ENCODE measurements around the gene FBXW8.

GRCh38 chr12:116910645-116911451 is at the start of gene FBXW8:
- TF ChIP-seq FOSL2 (IDR thresholded peaks at IDR 0.05): no peak
- TF ChIP-seq FOSL2 (CRISPR knock-in tag; IDR thresholded peaks at IDR 0.05): 0 out of 2 replicates have a peak, but pooled peaks have one; percentile 30
- no peak for TF ChIP-seq RAD21 (conservative IDR thresholded peaks at IDR 0.05 in 1 of 2, IDR thresholded peaks at IDR 0.05 in 1 of 2)
- peak; percentile 81 for TF ChIP-seq POLR2A (IDR thresholded peaks at IDR 0.05; ENCODE audit: low read length)
- peak; percentile 68; the same call in 1 of the 2 replicates for TF ChIP-seq PHF8 (IDR thresholded peaks at IDR 0.05; ENCODE audit: borderline replicate concordance, low read depth)
- TF ChIP-seq, protein P1, sequence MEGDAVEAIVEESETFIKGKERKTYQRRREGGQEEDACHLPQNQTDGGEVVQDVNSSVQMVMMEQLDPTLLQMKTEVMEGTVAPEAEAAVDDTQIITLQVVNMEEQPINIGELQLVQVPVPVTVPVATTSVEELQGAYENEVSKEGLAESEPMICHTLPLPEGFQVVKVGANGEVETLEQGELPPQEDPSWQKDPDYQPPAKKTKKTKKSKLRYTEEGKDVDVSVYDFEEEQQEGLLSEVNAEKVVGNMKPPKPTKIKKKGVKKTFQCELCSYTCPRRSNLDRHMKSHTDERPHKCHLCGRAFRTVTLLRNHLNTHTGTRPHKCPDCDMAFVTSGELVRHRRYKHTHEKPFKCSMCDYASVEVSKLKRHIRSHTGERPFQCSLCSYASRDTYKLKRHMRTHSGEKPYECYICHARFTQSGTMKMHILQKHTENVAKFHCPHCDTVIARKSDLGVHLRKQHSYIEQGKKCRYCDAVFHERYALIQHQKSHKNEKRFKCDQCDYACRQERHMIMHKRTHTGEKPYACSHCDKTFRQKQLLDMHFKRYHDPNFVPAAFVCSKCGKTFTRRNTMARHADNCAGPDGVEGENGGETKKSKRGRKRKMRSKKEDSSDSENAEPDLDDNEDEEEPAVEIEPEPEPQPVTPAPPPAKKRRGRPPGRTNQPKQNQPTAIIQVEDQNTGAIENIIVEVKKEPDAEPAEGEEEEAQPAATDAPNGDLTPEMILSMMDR (IDR thresholded peaks at IDR 0.05): no peak
- TF ChIP-seq, protein P2, sequence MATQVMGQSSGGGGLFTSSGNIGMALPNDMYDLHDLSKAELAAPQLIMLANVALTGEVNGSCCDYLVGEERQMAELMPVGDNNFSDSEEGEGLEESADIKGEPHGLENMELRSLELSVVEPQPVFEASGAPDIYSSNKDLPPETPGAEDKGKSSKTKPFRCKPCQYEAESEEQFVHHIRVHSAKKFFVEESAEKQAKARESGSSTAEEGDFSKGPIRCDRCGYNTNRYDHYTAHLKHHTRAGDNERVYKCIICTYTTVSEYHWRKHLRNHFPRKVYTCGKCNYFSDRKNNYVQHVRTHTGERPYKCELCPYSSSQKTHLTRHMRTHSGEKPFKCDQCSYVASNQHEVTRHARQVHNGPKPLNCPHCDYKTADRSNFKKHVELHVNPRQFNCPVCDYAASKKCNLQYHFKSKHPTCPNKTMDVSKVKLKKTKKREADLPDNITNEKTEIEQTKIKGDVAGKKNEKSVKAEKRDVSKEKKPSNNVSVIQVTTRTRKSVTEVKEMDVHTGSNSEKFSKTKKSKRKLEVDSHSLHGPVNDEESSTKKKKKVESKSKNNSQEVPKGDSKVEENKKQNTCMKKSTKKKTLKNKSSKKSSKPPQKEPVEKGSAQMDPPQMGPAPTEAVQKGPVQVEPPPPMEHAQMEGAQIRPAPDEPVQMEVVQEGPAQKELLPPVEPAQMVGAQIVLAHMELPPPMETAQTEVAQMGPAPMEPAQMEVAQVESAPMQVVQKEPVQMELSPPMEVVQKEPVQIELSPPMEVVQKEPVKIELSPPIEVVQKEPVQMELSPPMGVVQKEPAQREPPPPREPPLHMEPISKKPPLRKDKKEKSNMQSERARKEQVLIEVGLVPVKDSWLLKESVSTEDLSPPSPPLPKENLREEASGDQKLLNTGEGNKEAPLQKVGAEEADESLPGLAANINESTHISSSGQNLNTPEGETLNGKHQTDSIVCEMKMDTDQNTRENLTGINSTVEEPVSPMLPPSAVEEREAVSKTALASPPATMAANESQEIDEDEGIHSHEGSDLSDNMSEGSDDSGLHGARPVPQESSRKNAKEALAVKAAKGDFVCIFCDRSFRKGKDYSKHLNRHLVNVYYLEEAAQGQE (IDR thresholded peaks at IDR 0.05): 0 out of 2 replicates have a peak, but pooled peaks have one; percentile 28
- no peak for TF ChIP-seq EP300 (IDR thresholded peaks at IDR 0.05)
